Measurements from ENCODE around the gene PSKH1.
"Not testable (repeated sequence)": the region's sequence is repeated elsewhere in the genome, so short reads cannot be mapped to it uniquely, and the experiment has no call there.

The PSKH1 gene

GRCh38 chr16:67897231-67897630 is 4.2 kb downstream of the PSKH1 start:
- no peak overlapping the region for H3K9ac ChIP-seq (ENCODE audit: low read depth, low read length)
- no peaks in the 10 kb centered on the region for H3K36me3 ChIP-seq (ENCODE audit: insufficient read depth, low read length)
- H3K9me3 ChIP-seq (replicated peaks; ENCODE audit: low read length) = no peaks in the 10 kb centered on the region
- H3K4me3 ChIP-seq (ENCODE audit: low read length) = no peak overlapping the region
- H3K4me1 ChIP-seq (ENCODE audit: control insufficient read depth, insufficient read depth, low read length) = peaks cover 12% of the 10 kb centered on the region
- no peak overlapping the region for H3K4me2 ChIP-seq (ENCODE audit: low read length)
- no peaks in the 10 kb centered on the region for H3K27me3 ChIP-seq (ENCODE audit: control insufficient read depth, insufficient read depth, low read length)

GRCh38 chr16:67901734-67902133 is 8.7 kb downstream of the PSKH1 start:
- Histone ChIP-seq H3K36me3 (ENCODE audit: insufficient read depth, low read length) (no peaks in the 10 kb centered on the region), H3K9ac (ENCODE audit: low read depth, low read length) (no peak overlapping the region), H3K9me3 (replicated peaks; ENCODE audit: low read length) (no peaks in the 10 kb centered on the region), H3K4me3 (ENCODE audit: low read length) (no peak overlapping the region), H3K4me1 (ENCODE audit: control insufficient read depth, insufficient read depth, low read length) (no peaks in the 10 kb centered on the region), H3K4me2 (ENCODE audit: low read length) (no peak overlapping the region), H3K27me3 (ENCODE audit: control insufficient read depth, insufficient read depth, low read length) (no peaks in the 10 kb centered on the region)

- H3K9ac ChIP-seq (ENCODE audit: low read depth, low read length) = no peak overlapping the region
- no peaks in the 10 kb centered on the region for H3K27me3 ChIP-seq (ENCODE audit: control insufficient read depth, insufficient read depth, low read length)
- H3K4me2 ChIP-seq (ENCODE audit: low read length) = no peak overlapping the region
- no peaks in the 10 kb centered on the region for H3K36me3 ChIP-seq (ENCODE audit: insufficient read depth, low read length)
- no peaks in the 10 kb centered on the region for H3K4me1 ChIP-seq (ENCODE audit: control insufficient read depth, insufficient read depth, low read length)
- H3K4me3 ChIP-seq (ENCODE audit: low read length) = no peak overlapping the region
- no peaks in the 10 kb centered on the region for H3K9me3 ChIP-seq (replicated peaks; ENCODE audit: low read length)
Observed at GRCh38 chr16:67902831-67903230, 9.8 kb downstream of the PSKH1 start.

GRCh38 chr16:67907397-67908180 is 14.5 kb downstream of the PSKH1 start:
- Histone ChIP-seq H3K4me2 (ENCODE audit: low read length) (no peak overlapping the region), H3K4me3 (ENCODE audit: low read length) (no peak overlapping the region), H3K4me1 (ENCODE audit: control insufficient read depth, insufficient read depth, low read length) (no peaks in the 10 kb centered on the region), H3K9me3 (replicated peaks; ENCODE audit: low read length) (no peaks in the 10 kb centered on the region), H3K36me3 (ENCODE audit: insufficient read depth, low read length) (peaks cover 14% of the 10 kb centered on the region), H3K27me3 (ENCODE audit: control insufficient read depth, insufficient read depth, low read length) (no peaks in the 10 kb centered on the region), H3K9ac (ENCODE audit: low read depth, low read length) (no peak overlapping the region)

GRCh38 chr16:67909056-67909742 is 16.1 kb downstream of the PSKH1 start:
- Histone ChIP-seq H3K27me3 (ENCODE audit: control insufficient read depth, insufficient read depth, low read length) (no peaks in the 10 kb centered on the region), H3K9me3 (replicated peaks; ENCODE audit: low read length) (no peaks in the 10 kb centered on the region), H3K9ac (ENCODE audit: low read depth, low read length) (no peak overlapping the region), H3K4me1 (ENCODE audit: control insufficient read depth, insufficient read depth, low read length) (no peaks in the 10 kb centered on the region), H3K4me2 (ENCODE audit: low read length) (no peak overlapping the region), H3K36me3 (ENCODE audit: insufficient read depth, low read length) (peaks cover 14% of the 10 kb centered on the region), H3K4me3 (ENCODE audit: low read length) (no peak overlapping the region)

- Histone ChIP-seq H3K36me3 (ENCODE audit: insufficient read depth, low read length) (peaks cover 14% of the 10 kb centered on the region), H3K9me3 (replicated peaks; ENCODE audit: low read length) (no peaks in the 10 kb centered on the region), H3K4me1 (ENCODE audit: control insufficient read depth, insufficient read depth, low read length) (no peaks in the 10 kb centered on the region), H3K27me3 (ENCODE audit: control insufficient read depth, insufficient read depth, low read length) (no peaks in the 10 kb centered on the region), H3K4me3 (ENCODE audit: low read length) (no peak overlapping the region), H3K9ac (ENCODE audit: low read depth, low read length) (no peak overlapping the region), H3K4me2 (ENCODE audit: low read length) (no peak overlapping the region)
Observed at GRCh38 chr16:67910158-67910557, 17.1 kb downstream of the PSKH1 start.

- no peak overlapping the region for H3K4me3 ChIP-seq (ENCODE audit: low read length)
- H3K9ac ChIP-seq (ENCODE audit: low read depth, low read length) = no peak overlapping the region
- no peaks in the 10 kb centered on the region for H3K9me3 ChIP-seq (replicated peaks; ENCODE audit: low read length)
- peaks cover 13% of the 10 kb centered on the region for H3K36me3 ChIP-seq (ENCODE audit: insufficient read depth, low read length)
- H3K4me2 ChIP-seq (ENCODE audit: low read length) = no peak overlapping the region
- H3K27me3 ChIP-seq (ENCODE audit: control insufficient read depth, insufficient read depth, low read length) = no peaks in the 10 kb centered on the region
- H3K4me1 ChIP-seq (ENCODE audit: control insufficient read depth, insufficient read depth, low read length) = peaks cover 17% of the 10 kb centered on the region
Observed at GRCh38 chr16:67914758-67915495, 21.9 kb downstream of the PSKH1 start.

- not testable (repeated sequence) for H3K4me2 ChIP-seq (ENCODE audit: low read length); H3K9ac ChIP-seq (ENCODE audit: low read depth, low read length); H3K9me3 ChIP-seq (replicated peaks; ENCODE audit: low read length); H3K27me3 ChIP-seq (ENCODE audit: control insufficient read depth, insufficient read depth, low read length); H3K4me3 ChIP-seq (ENCODE audit: low read length)
- peaks cover 17% of the 10 kb centered on the region for H3K4me1 ChIP-seq (ENCODE audit: control insufficient read depth, insufficient read depth, low read length)
- H3K36me3 ChIP-seq (ENCODE audit: insufficient read depth, low read length) = peaks cover 13% of the 10 kb centered on the region
Observed at GRCh38 chr16:67915496-67915769, 22.4 kb downstream of the PSKH1 start.

GRCh38 chr16:67915831-67916723 is 23.0 kb downstream of the PSKH1 start:
- Histone ChIP-seq H3K9ac (ENCODE audit: low read depth, low read length) (no peak overlapping the region), H3K4me1 (ENCODE audit: control insufficient read depth, insufficient read depth, low read length) (peaks cover 17% of the 10 kb centered on the region), H3K4me2 (ENCODE audit: low read length) (no peak overlapping the region), H3K4me3 (ENCODE audit: low read length) (no peak overlapping the region), H3K27me3 (ENCODE audit: control insufficient read depth, insufficient read depth, low read length) (no peaks in the 10 kb centered on the region), H3K9me3 (replicated peaks; ENCODE audit: low read length) (no peaks in the 10 kb centered on the region), H3K36me3 (ENCODE audit: insufficient read depth, low read length) (peaks cover 13% of the 10 kb centered on the region)

GRCh38 chr16:67917140-67917851 is 24.2 kb downstream of the PSKH1 start:
- Histone ChIP-seq H3K4me2 (ENCODE audit: low read length) (peak overlapping the region; percentile 15), H3K9ac (ENCODE audit: low read depth, low read length) (no peak overlapping the region), H3K9me3 (replicated peaks; ENCODE audit: low read length) (no peaks in the 10 kb centered on the region), H3K27me3 (ENCODE audit: control insufficient read depth, insufficient read depth, low read length) (no peaks in the 10 kb centered on the region), H3K36me3 (ENCODE audit: insufficient read depth, low read length) (peaks cover 13% of the 10 kb centered on the region), H3K4me1 (ENCODE audit: control insufficient read depth, insufficient read depth, low read length) (peaks cover 17% of the 10 kb centered on the region), H3K4me3 (ENCODE audit: low read length) (no peak overlapping the region)

Measured in skeletal muscle satellite cell (primary cell).